CD4-positive, alpha-beta T cell treated with Interleukin-2 at 100 ng/mL for 4 hours (primary cell): Measurements from ENCODE around the gene CXCL16.
"Not testable (repeated sequence)": the region's sequence is repeated elsewhere in the genome, so short reads cannot be mapped to it uniquely, and the experiment has no call there.

Experiments used
- DNase-seq: peaks from one replicate; pipeline ENCODE4 v3.0.0-alpha.2; 2020; ENCODE audit warnings: low spot score

Gene CXCL16

DNA sequence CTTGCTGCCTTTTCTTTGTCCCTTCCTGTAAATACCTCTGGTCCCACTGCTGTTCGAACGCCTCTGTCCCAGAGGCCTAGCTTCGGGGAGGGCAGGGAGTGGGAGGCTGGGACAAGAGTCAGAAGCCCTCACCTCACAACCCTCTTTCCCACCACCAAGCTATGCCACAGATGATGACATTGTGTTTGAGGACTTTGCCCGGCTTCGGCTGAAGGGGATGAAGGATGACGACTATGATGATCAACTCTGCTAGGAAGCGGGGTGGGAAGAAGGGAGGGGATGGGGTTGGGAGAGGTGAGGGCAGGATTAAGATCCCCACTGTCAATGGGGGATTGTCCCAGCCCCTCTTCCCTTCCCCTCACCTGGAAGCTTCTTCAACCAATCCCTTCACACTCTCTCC lies 18.9 kb downstream of the CXCL16 start:
- no peak for DNase-seq

DNA sequence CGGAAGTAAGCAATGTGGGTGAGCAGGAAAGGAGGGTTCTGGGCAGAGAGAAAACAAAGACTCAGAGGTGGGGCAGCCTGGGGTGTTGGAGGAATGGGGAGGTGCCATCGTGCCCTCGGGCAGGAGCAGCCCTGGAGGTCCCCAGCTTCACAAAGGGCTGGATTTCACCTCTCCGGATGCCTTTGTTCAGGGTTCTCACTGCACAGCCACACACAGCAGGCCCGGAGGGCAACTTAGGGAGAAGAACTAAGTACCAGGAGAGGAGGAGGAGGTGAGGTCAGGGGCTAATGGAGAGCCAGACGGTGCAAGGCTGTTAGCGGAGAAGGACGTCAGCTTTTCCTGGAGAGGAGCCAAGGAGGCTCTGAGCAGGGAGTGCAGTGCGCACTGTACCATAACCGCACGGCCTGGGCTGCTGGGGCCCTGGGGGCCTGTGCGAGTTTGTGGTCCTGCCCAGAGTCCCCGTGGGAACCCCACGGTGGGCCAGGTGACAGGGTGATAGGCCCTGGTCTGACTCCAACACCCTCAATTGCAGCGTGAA lies 20.0 kb downstream of the CXCL16 start:
- no peak for DNase-seq

DNA sequence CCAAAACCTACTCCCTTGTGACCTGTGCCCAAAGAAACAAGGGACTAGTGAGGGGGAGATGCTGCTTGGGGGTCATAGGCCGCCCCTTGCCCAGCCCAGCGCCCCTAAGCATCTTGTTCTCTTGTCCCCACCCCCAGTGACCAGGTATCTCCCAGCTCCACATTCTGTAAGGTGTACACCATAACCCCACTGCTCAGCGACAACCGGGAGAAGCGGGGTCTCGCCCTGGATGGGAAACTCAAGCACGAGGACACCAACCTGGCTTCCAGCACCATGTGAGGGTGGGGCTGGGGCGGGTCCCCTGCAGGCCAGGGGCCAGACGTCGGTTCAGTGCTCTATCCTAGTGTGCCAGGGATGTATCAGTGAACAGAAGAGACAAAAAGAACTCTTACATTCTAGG lies 20.6 kb downstream of the CXCL16 start:
- no peak for DNase-seq

DNA sequence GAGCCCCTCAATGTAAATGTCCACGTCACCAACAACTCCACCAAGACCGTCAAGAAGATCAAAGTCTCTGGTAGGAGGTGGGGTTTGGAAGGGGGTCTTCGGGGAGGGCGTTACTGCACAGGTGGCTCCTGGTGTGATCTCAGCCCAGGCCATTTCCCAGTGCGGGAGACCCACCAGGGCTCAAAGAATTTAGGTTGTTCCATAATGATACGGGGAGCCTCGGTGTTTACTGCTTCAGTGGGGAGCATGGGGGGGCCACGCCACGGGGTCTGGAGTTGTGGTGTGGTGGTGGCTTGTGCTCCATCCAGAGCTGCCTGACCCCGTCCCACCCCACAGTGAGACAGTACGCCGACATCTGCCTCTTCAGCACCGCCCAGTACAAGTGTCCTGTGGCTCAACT lies 21.5 kb downstream of the CXCL16 start:
- no peak for DNase-seq

DNA sequence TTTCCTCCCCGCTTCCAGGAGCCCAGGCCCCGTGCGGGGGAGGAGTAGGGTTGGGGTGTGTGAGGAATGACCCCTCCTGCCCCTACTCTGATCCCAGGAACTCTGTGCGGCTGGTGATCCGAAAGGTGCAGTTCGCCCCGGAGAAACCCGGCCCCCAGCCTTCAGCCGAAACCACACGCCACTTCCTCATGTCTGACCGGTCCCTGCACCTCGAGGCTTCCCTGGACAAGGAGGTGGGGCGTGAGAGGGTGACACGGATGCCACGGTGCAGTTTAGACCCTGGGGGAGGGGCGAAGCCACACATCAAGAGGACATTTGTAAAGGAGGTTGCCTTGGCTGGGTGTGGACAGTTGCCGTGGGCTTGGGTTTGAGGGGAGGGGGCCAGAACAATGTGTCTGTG lies 21.9 kb downstream of the CXCL16 start:
- DNase-seq: no peak

DNA sequence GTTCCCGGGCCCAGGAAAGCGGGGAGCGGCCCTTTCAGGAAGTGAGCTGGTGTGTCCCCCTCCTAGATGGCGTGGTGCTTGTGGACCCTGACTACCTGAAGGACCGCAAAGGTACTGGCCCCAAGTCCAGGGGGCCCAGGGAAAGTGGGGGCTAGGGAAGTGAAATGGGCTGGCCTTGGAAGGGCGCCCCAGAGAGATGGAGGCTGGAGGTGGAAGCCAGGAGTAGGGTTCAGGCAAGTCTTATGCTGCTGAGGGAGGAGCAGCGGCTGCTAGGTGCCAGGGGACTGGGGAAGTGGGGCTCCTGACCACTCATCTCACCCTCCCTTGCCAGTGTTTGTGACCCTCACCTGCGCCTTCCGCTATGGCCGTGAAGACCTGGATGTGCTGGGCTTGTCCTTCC lies 23.6 kb downstream of the CXCL16 start:
- DNase-seq: no peak

DNA sequence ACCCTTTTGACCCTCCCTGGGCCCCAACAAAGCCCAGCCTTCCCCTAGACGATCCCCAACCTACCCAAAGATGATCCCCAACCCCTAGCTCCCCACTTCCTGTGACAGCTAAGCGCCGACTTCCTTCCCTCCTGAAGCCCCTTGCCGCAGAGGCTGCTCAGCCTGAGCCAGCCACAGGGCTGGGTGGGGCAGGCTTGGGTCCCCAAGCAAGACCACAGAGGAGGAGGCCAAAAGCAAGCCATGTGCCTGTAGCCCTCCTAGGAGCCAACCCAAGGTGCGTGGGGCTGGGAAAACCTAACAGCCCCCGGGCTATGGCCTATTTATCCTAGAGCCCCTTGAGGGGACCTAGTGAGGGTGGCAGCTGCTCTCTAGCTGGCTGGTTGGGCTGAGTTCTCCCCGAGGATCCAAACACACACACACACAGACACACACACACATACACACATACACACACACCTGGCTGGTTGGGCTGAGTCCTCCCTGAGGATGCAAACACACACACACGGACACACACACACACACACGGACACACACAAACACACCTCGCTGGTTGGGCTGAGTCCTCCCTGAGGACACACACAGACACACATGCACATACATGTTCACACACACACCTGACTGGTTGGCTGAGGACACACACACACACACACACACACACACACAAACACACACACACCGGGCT lies 24.5 kb downstream of the CXCL16 start:
- peak; percentile 72 for DNase-seq

DNA sequence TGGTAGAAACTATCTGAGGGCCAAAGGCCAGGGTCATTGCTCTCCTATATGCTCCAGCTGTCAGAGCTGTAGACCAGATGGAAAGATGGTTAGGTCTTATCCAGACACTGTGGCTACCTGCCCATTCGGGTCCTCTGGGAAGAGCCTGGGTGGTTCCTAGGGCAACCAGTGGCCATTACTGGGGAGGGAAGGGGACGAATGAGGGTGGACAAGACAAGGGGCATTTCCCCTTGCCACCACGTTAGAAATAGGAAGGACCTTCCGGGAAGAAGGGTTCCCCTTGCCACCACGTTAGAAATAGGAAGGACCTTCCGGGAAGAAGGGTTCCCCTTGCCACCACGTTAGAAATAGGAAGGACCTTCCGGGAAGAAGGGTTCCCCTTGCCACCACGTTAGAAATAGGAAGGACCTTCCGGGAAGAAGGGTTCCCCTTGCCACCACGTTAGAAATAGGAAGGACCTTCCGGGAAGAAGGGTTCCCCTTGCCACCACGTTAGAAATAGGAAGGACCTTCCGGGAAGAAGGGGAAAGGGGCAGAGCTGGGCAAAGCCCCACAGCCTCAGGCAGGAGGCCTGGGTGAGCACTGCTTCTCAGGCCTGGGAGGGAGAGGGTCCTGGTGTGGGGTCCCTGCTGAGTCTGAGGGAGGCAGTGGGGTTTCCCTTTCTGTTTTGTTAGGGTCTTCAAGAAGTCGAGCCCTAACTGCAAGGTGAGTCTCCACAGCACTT lies 25.2 kb downstream of the CXCL16 start:
- DNase-seq: not testable (repeated sequence)

DNA sequence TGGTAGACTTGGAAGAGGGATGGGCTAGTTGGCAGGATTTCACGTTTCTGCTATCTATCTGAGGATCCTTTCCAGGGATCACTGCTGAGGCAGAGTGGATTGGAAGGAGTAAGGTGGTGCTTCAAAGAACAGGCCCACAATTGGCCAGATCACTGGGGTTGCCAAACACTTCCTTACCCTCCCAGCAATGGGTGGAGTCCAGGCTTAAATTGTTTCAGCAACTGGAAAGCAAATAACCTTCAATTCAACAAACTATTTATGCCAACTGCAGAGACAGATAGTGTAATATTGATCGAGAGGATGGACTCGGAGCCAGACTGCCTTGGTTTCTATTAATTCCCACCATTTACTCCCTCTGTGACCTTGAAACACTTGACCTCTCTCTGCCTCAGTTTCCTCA lies 27.2 kb downstream of the CXCL16 start:
- DNase-seq: no peak

DNA sequence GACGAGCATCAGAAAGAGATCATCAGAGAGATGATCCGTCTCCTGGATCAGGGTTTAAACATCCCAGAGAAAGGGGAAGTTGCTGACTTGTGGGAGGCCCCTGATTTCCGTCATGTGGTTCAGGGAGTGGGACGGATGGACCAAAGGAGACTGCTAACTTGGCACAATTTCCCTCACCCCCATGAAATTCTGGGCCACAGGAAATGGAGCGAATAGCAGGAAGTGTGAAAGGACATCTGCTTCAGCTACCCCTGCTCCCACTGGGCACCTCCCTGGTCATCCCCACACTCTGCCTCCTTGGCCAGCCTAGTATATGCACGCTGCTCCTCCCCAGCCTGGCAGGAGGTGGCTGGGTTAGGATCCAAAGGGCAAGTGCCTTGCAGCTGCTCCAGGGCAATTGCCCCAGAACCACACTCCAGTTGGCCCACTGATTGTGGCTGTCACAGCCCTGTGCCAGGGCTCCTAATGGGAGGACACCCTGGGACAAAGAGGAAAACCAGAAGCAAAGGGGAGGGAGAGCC lies 28.0 kb downstream of the CXCL16 start:
- DNase-seq: no peak

DNA sequence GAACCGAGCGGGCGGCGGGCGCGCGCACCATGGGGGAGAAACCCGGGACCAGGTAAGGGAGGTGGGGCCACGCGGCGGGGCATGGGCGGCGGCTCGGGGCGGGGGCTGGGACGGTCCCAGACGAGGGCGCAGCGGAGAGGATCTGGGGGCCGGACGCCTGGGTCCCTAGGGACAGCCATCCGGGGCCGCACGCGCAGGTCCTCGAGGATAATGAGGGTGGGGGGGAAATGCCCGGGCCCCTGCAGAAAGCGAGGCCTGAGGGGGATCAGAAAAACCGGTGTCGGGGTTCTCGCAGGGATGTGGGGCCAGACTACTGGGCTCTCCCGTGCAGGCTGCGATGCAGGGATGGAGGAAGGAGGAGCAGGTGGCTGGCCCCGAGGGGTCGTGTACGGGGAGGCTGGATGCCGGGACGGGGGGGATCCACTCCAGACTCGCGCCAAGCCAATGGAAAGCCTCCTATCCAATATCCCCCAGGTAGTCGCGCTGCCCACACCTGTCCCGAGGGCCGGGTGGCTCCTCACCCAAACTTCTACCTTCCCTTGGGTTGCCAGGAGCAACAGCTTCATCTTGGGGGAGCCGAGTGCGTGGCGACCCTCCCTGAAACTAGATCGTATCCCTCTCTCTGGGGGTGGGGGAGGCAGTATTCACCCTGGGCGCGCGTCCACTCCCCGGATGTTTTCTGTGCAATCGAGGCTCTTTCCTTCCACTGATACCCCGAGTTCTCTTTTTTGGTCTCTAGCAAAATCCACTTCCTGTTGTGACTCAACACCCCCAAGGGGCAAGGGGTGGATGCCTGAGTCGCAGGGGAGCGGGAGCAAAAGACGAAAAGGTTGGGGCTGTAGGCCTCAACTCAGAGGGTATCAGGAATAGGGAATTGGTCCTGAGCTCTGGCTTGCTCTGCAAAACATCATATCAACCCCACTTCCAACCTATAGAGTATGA lies 28.8 kb downstream of the CXCL16 start:
- DNase-seq: peak; percentile 74

DNA sequence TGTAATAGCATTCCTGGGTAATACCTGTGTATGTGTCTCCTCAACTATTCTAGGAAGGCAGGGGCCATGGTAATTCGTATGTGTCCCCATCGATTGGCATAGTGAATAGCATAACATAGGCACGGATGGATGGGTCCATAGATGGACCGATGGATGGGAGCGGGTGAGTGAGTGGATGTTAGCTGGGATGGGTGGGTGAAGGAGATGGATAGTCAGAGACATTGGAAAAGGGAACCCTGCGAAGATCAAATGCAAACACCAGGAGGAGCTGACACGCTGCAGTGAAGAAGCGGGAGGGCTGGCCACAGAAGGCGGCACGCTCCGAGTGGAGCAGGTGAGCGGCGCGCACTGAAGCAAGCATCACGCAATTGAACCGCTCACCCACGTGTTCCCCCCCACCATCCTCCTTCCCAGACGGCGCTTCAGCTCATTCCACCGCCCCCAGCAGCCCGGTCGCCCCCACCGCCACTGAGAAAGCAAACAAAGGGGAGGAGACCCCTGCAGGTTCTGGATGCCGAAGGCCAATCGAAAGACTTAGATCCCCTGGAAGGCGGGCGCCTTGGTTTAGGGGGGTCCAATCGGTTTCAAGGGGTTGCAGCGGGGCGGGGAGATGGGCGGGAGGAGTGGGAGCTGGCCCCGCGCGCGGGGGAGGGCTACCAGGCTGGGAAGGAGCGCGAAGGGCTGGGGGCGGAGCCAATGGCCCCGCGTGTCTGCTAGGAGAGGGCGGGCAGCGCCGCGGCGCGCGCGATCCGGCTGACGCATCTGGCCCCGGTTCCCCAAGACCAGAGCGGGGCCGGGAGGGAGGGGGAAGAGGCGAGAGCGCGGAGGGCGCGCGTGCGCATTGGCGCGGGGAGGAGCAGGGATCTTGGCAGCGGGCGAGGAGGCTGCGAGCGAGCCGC lies 29.7 kb downstream of the CXCL16 start, which contains the start of gene ARRB2:
Gene ARRB2 (plus strand): TSS at position 839 of the 899 bp plus-strand sequence. CDS start 90 bp downstream, outside the sequence.
- DNase-seq: peak; percentile 98

DNA sequence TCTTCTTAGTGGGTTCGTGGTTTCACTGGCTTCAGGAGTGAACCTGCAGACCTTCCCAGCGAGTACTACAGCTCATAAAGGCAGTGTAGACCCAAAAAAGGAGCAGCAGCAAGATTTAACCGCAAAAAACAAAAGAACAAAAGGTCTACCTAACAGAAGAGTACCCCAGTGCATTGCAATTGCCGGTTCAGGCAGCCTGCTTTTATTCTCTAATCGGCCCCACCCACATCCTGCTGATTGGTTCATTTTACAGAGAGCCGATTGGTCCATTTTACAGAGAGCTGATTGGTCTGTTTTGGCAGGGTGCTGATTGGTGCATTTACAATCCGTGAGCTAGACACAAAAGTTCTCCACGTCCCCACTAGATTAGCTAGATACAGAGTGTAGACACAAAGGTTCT lies 31.3 kb downstream of the CXCL16 start:
- DNase-seq: peak; percentile 60

DNA sequence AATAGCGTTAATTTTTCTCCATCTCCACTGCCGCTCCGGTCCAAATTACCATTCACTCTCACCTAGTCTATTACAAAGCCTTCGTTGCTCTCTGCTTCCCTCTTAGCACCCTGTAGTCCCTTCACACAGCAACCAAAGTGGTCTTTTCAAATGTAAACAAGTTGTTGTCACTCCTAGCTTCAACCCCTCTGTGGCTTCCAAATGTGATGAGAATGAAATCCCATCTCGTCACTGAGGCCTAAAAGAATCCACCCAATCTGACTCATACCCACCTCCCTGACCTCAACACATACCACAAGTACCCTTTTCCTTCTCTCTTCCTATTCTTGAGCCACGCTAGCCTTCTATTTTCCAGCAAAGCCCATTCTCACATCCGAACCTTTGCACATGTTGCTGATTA lies 33.6 kb downstream of the CXCL16 start:
- no peak for DNase-seq

DNA sequence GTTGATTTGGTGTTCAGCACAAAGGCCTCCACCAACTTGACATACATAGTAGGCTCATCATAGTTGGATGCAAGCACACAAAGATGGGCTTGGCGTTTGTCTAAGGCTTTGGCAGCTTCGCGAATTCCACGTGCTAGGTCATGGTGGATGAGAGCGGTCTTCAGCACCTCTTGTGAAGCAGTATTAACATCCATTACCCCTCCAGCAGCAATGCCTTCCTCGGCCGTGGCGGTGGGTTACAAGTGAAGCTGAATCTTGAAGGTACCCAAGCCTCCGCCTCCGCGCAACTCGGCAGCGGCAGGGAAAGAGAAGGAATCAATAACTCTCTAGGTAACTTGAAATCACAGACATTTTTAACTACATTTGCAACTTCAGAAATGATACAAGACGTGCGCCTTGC lies 34.7 kb downstream of the CXCL16 start:
- DNase-seq: no peak

DNA sequence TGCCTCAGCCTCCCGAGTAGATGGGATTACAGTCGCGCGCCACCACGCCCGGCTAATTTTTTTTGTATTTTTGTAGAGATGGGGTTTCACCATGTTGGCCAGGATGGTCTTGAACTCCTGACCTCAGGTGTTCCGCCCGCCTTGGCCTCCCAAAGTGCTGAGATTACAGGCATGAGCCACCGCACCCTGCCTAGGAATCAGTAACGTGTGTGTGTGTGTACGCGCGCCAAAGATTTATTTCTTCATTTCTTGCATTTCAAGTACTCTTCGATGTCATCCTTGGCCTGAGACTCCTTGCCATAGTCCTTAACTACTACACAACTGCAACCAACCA lies 35.2 kb downstream of the CXCL16 start:
- not testable (repeated sequence) for DNase-seq

DNA sequence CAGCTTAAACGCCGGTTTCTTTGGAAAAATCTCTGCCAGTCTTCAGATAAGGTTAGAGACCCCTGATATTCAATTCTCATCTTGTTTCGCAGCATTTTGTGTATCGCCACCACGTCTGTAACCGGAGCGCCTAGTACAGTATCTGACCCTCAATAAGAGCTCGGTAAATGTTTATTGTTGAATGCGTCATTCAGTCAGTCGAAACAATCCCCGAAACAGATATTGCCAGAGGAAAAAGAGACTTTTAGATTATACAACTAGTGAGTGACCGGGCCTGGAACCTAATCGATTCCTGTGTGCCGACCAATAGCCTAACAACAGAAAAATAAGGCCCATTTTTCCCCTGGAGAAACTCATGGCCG lies 36.4 kb downstream of the CXCL16 start:
- DNase-seq: no peak

DNA sequence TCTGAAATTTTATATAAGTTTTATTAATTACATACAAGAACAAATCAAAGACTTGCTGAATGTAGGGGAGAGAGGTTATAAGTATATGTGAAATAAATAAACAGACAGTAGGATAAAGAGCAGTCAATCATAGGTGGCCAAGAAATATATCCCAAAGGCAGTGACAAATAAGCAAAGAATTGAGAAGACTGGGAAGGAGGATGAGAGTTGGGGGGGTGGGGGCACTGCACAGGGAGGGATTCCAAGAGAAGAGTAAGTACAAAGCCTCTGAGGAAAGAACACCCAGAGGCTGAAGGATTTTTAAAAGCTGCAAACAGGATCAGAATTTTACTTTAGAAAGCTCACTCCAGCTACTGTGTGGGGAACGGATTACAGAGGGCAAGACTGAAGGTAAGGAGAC lies 38.6 kb downstream of the CXCL16 start:
- DNase-seq: no peak

DNA sequence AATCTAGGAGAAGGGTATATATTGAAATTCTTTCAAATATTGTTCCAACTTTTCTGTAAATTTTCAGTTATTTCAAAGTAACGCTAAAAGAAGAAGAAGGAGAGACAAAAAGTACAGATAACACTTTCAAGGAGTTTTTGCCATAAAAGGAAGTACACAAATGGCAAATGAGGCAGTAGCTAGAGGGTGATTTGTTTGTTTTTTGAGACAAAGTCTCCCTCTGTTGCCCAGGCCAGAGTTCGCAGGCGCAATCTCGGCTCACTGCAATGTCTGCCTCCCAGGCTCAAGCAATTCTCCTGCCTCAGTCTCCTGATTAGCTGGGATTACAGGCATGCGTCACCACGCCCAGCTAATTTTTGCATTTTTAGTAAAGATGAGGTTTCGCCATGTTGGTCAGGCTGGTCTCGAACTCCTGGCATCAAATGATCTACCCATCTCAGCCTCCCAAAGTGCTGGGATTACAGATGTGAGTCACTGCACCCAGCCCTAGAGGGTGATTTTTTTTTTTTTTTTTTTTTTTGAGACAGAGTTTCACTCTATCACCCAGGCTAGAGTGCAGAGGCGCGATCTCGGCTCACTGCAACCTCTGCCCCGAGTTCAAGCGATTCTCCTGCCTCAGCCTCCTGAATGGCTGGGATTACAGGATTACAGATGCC lies 40.2 kb downstream of the CXCL16 start:
- DNase-seq: not testable (repeated sequence)

DNA sequence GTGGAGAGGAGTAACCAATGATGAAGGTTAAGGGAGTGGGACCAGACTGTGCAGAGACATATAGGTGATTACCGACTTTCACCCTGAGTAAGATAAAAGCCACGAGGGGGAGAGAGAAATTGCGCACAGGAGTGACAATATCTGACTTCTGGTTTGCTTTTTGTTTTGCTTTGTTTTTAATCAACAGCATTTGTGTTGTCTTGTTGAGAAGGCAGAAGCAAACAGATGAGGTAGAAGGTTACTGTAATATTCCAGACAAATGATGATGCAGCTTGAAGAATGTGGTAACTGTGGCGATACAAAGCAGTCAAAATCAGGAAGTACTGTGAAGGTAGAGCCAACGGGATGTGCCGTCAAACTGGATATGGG lies 43.3 kb downstream of the CXCL16 start:
- DNase-seq: peak; percentile 59

DNA sequence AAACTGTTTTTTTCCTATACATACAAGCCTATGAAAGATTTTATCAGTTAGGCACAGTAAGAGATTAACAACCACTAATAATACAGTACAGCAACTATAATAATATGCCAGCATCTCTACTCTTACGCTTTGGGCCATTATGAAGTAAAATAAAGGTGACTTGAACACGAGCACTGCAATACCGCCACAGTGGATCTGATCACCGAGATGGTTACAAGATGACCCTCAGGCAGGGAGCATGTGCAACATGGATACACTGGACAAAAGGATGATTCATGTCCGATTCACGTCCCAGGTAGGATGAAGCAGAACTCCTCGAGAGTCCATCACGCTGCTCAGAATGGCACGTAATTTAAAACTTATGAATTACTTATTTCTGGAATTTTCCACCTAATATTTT lies 46.3 kb downstream of the CXCL16 start:
- DNase-seq: no peak
